Lower leg skin (tissue), 3 donors: Measurements from ENCODE around the gene ATR.
"Not testable (repeated sequence)": the region's sequence is repeated elsewhere in the genome, so short reads cannot be mapped to it uniquely, and the experiment has no call there.

Experiments
- POLR2A ChIP-seq, 2 donors: fragments of 450-650 bp; IDR thresholded peaks; one replicate each; pipeline ENCODE4 v1.6.1; 2016 to 2017; ENCODE audit warnings: antibody characterized with exemption in 2 of 2, mild to moderate bottlenecking in 1 of 2, moderate library complexity in 1 of 2
- TF ChIP-seq, protein P1 (sequence below), 3 donors: fragments of 450-650 bp; IDR thresholded peaks; one replicate each; pipeline ENCODE4 v1.5.1; 2016; ENCODE audit warnings: antibody characterized with exemption in 3 of 3, mild to moderate bottlenecking in 3 of 3, moderate library complexity in 2 of 3

- TF ChIP-seq, protein P1, sequence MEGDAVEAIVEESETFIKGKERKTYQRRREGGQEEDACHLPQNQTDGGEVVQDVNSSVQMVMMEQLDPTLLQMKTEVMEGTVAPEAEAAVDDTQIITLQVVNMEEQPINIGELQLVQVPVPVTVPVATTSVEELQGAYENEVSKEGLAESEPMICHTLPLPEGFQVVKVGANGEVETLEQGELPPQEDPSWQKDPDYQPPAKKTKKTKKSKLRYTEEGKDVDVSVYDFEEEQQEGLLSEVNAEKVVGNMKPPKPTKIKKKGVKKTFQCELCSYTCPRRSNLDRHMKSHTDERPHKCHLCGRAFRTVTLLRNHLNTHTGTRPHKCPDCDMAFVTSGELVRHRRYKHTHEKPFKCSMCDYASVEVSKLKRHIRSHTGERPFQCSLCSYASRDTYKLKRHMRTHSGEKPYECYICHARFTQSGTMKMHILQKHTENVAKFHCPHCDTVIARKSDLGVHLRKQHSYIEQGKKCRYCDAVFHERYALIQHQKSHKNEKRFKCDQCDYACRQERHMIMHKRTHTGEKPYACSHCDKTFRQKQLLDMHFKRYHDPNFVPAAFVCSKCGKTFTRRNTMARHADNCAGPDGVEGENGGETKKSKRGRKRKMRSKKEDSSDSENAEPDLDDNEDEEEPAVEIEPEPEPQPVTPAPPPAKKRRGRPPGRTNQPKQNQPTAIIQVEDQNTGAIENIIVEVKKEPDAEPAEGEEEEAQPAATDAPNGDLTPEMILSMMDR (IDR thresholded peaks at IDR 0.05), result not testable (repeated sequence)
- TF ChIP-seq POLR2A (IDR thresholded peaks at IDR 0.05), result not testable (repeated sequence)
Measured at GRCh38 chr3:142592268-142592667, 13.7 kb upstream of the ATR start.
